HT-29 (cell line): ENCODE data around the gene IPO11. TPM values are rescaled to one million over a fixed set of nuclear protein-coding genes. Genes with fewer than 3 reads are reported as not detected.
A peak's percentile ranks its signal among the peaks of the same experiment; 100 is the strongest.
"Not testable (repeated sequence)": the region's sequence is repeated elsewhere in the genome, so short reads cannot be mapped to it uniquely, and the experiment has no call there.

Source experiments
- DNase-seq: peaks from one replicate; pipeline ENCODE4 v3.0.0-alpha.2; 2015; ENCODE audit warnings: low spot score
- total RNA-seq: library from RNA; depleted of rRNA; stranded (reverse); fragments of >200 nt; shearing (Covaris generic); gene quantifications from 2 replicates; pipeline ENCODE4 v1.2.3, GENCODE V29; 2014

The IPO11 gene
- total RNA-seq, 1 experiment from 2014 or later = 16.7 TPM

DNA sequence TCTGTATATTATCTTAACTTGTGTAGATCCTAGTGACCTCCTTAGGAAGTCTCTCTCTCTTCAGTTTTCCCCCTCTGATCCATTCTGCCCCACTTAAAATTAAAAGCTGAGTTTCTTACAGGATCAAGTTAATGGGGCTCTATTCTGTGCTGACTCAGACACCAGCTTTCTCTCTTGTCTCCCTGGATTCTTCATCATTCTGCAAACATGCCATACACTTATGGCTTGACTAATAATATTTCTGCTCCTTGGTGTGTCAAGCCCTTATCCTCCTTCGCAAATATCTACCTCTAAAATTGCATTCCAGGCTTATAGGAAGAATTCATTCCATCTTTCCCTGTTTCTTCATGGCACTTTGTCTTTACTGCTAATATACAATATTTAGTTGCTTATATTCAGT lies 184.1 kb downstream of the IPO11 start:
- DNase-seq = no peak

DNA sequence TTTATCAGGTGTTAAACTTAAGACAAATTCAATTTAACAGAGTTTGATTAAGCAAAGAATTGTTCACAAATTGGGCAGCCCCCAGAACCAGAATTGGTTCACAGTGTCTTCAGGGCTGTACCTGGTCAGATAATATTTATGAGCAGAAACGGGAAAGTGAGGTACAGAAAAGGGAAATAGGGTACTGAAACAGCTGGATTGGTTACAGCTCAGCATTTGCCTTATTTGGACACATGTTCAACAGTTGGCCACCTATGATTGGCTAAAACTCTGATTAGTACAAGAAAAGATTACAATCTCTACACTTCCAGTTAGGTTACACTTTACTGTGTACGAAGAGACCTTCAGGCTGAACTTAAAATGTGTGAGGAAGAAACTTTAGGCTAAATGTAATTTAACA lies 184.8 kb downstream of the IPO11 start:
- DNase-seq = no peak

DNA sequence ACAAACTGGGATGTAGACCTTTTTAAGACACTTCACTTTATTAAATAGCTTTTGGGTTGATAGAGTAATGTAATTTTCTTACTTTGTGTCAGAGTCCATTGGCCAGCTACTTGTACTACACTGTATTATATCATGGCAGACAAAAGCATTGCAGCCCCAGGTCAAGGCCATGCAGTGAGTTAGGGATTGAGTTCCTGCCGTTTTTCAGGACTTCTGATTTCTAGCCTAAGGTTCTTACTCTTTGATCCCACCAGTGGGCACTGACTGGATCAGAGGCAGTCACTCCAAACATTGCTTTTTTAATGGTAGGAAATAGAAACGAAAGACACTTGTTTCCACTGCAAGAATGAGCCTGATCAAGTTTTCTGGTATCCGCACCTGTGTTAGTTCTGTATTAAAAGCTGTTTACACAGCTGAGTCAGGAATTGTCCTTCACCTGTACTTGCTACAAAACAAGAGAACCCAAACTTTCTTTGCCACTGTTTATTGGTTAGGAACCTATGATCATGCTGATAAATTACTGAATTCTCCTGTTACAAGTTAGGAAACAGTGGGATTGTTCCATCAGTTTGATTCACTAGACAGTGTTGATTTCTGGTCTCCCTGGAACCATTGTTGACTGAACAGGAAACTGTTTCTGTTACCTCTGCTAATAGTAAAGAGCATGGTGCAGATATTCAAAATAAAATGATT lies 188.1 kb downstream of the IPO11 start:
- DNase-seq = peak; percentile 18

DNA sequence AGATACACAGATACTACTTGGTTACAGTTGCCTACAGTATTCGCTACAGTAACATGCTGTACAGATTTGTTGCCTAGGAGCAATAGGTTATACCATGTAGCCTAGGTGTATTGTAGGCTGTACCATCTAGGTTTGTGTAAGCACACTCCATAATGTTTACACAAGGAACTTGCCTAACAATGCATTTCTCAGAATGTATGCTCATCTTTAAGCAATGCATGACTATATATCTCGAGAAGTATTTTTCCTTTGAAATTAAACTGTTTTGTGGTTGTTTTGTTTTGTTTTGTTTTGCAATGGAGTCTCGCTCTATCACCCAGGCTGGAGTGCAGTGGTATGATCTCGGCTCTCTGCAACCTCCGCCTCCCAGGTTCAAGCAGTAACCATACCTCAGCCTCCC lies 191.4 kb downstream of the IPO11 start:
- DNase-seq = no peak

DNA sequence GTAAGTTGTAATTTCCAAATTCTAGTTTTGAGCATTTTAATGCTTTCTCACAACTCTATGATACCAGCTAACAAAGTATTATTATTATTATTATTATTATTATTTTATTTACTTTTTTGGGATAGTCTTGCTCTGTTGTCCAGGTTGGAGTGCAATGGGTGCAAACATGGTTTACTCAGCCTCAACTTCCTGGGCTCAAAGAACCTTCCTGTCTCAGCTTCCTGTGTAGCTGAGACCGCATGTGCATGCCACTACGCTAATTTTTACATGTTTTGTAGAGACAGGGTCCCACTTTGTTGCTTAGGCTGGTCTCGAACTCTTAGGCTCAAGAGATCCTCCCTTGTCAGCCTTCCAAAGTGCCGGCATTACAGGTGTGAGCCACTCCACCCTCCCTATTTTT lies 193.1 kb downstream of the IPO11 start:
- no peak for DNase-seq

DNA sequence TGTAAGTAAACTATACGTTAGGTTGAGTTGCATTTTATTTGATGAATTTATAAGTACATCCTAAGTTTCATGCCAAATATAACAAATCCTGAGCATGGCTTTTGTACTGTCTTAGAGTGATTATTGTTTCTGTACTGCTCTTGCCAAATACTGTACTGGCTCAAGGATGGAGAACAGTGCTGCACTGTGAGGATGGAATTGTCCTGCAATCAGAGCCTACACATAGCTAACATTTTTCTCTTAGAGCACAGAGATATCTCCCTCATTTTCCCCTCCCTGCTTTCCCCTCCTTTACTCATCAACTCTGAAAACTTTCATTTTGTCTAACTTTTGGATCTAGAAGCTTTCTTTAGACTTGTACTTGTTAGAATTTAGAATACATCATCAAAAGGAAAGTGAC lies 194.3 kb downstream of the IPO11 start:
- DNase-seq = no peak

DNA sequence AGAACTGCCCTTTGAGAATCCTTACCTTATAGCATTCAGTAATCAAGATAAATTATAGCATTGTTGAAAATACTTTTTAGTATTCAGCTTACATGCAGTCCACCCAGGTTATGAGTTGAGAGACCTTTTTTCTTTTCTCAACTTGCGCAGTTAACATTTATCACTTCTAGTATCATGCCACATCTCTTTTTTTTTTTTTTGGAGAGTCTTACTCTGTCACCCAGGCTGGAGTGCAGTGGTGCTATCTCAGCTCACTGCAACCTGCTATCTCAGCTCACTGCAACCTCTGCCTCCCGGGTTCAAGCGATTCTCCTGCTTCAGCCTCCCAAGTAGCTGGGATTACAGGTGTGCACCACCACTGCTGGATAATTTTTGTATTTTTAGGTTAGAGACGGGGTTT lies 195.1 kb downstream of the IPO11 start:
- DNase-seq = no peak

DNA sequence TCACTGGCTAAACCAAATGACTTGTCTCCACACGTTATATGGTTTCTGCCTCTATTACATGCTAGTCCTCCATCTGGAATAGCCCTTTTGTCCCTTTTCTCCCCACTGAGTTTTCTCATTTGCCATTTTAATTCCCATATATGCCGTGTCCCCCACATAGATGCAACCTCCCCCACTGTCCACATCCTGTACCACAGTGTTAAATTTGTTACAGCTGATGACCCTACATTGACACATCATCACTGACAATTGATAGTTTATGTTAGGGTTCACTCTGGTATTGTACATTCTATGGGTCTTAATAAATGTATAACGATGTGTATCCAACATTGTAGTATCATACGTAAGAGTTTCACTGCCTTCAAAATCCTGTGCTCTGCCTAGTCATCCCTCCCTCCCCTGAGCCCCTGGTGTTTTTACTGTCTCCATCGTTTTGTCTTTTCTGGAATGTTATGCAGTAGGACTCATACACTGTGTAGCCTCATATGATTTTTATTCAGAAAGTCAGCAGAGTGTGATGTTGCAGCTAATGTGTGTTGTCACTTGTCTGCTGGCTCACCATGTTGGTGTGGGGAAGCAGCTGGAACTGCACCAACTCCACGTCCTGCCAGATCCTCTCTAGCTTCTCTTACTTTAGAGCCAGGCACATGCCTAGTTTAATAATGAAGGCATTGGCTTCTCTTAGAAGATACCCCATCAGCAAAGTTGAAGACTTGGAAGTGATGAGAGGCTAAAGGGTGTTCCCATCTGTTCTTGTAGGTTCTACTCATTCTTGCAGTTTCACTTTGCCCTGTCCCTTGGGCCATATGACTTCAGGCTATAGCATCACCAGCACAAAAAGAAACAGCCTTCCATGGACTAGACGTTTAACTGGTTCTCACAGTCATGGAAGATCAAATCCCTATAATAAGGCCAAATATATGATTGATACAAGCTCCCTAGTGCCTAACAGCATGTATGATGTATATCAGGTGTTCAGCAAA lies 196.3 kb downstream of the IPO11 start:
- DNase-seq = no peak

DNA sequence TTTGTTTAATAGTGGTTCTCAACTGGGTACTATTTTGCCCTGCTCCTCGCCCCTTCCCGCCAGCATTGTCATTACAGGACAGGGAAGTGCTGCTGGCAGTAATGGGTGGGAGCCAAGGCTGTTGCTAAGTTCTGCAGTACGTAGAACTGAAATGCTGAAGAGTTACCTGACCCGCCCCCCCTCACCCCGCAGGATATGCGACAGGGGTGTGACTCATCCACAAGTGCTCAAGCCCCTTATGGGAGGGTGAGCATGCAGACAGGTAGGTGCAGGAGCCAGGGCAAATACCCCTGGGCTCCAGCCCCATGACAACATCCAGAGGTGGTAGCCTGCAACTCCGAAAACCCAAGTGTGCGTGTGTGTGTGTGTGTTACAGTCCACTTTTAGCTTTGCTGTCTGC lies 201.8 kb downstream of the IPO11 start:
- no peak for DNase-seq

DNA sequence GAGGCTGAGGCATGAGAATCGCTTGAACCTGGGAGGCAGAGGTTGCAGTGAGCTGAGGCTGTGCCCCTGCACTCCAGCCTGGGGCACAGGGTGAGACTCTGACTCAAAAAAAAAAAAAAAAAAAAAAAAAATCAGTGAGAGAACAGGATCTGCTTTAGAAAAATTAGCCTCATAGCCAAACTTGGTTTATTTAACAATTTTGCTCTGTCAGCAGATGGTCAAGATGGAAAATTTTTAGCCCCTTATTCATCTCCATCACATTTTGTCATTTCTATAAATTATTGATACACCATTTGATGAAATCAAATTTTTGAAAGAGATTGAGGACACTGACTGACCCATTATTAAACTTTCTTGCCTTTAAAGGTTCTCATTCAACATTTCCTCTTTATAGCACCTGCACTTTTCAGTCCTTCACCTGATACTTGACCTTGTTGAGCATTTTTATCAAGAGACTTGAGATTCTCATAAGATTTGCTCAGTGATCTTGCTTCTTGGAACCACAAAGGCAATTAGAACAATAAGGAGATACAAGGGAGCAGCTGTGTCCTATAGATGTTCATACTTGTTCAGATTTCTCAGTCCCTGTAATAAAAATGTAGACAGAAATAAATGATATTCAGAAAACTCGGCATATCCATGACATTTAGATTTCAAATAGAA lies 204.2 kb downstream of the IPO11 start:
- DNase-seq = no peak

DNA sequence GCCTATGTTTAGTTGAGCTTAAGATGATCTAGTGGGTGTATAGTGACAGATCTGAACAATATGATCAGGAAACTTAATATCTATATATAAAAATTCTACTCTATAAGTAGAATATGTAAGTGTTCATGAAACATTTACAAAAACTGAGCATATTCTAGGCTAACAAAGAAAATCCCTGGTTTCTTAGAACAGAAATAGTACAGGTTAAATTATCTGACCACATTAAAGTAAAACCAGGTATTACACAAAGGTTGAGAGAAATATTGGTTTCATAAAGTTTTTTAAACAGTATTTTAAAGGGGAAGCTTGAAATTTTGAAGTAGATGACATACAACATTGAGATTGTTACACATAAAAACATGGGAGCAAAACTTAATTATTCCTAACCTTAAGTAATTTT lies 205.4 kb downstream of the IPO11 start:
- DNase-seq = no peak

DNA sequence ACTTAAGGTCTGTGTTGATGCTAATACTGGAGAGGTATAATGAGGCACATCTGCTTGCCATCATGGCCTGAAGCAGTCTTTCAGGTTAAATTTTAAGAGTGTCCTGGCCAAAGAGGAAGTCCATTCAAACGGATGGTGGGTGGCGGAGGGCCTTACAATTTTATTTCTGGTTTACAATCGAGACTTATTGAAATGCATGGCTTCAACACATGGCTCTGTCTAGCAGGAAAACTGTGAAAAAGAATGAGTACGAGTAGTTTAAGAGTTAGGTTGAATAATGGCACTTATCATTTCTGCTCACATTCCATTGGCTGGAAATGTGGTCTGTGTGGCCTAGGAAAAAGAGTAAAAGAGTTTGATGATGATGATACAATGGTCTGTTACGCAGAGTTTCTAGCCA lies 208.2 kb downstream of the IPO11 start:
- no peak for DNase-seq

DNA sequence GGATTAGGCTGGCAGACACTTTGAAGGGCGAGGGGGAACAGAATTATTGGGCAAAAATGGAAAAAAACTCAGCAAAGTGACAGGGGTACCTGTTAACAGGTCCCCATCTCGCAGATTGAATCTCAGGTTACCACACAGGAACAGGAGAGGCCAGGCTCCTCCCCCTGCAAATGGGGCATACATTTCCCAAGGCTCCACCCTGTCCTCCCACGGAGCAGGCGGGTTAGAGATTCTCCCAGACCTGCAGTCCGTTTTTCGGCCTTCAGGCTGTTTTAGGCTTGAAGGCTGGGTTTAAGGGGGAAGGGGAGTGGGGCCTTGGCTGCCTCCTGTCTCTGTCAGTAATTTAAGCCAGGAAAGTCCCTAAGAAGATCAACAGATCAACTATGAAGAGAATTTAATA lies 208.7 kb downstream of the IPO11 start:
- DNase-seq = no peak

DNA sequence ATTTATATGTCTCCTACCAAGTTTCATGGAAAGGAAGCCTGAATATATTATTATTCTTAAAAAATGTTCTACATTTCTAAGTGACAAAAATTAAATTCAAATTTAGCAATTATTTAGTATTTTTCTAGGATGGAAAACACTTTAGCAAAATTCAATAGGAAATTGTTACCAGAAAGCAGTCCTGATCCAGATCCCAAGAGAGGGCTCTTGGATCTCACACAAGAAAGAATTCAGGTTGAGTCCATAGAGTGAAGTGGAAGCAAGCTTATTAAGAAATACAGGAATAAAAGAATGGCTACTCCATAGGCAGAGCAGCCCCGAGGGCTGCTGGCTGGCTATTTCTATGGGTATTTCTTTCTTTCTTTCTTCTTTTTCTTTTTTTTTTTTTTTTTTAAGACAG lies 210.7 kb downstream of the IPO11 start:
- DNase-seq = no peak

DNA sequence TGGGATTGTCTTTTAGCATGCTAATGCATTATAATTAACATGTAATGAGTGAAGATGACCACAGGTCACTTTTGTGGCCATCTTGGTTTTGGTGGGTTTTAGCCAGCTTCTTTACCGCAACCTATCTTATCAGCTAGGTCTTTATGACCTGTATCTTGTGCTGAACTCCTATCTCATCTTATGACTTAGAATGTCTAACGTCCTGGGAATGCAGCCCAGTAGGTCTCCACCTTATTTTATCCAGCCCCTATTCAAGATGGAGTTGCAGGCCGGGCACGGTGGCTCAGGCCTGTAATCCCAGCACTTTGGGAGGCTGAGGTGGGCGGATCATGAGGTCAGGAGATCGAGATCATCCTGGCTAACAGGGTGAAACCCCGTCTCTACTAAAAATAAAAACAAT lies 211.9 kb downstream of the IPO11 start:
- not testable (repeated sequence) for DNase-seq

DNA sequence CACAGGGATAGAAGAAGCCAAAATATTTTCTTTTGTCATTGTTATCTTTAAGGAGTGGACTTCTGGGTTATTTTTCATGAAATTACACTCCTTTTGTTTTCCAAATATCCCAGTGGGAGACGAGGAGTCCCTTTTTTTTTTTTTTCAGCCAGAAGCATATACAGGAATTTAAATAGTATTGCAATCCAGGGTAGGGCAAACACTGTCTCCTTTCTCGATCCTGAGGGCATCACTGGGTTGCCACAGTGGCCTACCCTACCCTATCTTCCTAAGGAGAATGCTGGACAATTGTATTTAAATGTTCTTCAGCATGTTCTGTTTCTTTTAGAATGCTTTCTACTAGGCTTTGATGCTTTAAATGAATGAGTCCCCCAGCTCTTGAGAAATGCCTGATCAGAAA lies 214.0 kb downstream of the IPO11 start:
- no peak for DNase-seq

DNA sequence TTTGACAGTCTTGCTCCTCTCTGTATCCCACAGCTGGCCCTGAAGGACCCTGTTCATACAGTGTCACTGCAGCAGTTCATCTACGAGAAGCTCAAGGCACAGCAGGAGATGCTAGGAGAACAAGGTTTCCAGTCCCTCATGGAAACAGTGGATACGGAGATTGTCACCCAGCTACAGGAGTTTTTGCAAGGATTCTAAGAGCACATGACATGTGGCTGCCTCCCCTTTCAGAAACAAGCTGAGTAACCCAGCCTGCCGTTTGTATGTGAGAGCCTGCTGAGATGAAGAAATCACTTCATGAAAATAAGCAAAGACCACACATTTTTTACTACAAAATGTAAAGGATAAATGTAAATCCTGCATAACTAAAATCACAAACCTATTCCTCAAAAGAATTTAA lies 214.6 kb downstream of the IPO11 start:
- no peak for DNase-seq

DNA sequence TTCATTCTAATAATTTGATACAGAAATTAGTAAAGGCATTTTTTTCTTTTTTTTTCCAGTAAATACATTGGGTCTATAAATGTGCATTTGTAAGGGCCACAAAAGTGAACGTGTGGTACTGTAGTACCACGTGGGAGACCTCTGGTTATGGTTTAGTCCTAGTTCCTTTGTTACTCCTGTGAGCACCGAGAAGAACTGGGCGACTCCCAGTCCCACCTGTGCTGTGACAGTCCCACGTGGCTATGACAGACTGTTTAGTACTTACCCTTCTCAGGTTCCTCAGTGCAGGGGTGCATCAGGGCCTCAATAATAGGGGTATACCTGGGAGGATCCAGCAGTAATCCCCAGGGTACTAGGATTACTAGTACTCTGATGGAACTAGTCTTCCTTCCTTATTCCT lies 215.3 kb downstream of the IPO11 start:
- no peak for DNase-seq

DNA sequence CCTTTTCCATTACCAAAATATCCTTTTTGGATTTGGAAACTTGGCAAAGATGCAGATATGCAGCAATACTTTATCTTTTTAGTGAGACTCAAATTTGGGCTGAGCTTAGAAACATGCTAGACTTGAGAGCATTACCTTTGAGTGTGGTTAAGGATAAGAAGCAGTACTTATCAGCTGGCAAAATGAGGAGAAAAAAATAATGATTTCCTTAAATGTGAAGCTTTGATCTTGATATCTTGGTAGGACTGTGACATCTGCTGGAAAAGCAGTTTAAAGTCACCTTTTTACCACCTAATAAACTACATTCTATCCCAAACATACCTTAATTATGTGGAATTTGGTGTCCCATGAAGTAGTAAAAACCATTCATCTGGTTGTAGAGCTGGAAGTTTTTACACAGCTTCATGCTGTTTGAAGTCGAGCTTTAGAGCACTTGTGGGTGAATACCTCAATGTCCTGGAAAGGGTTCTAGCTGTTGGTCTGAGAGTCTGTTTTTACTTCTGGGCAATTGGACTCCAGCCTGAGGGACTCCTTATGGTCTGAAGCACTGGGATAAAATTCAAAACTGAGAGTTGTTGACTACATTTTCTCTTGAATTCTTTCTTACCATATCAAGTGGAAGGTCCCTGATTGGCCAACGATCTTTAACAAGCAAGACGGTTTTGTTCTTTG lies 219.5 kb downstream of the IPO11 start:
- DNase-seq = no peak

DNA sequence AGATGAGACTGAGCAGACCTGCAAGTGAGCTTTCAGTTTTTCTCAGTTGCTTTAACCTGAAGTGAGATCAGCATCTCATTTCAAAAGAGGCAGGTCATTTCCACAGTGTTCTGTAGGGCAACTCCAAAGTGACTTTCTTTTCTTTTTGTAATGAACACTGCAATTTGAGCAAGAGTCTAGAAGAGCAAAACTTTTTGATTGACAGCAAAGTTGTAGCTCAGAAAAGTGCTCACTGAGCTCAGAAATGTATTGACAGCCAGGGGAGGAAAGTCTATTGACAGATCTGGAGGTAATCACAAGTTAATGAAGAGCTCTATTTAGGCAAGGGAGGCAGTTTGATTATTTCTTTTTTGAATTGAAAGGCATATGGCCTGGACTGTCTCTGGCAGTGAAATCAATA lies 220.7 kb downstream of the IPO11 start:
- DNase-seq = no peak

DNA sequence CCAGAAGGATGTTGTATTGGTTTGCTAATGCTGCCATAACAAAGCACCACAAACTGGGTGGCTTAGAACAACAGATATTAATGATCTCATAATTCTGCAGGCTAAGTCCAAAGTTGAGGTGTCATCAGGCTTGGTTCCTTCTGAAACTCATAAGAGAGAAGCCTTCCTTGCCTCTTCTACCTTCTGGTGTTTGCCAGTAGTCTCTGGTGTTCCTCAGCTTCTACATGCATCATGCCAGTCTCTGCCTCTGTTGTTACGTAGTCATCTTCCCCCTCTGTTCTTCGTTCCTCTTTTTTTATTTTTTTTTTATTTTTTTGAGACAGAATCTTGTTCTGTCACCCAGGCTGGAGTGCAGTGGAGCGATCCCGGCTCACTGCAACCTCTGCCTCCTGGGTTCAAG lies 227.9 kb downstream of the IPO11 start:
- DNase-seq = no peak

DNA sequence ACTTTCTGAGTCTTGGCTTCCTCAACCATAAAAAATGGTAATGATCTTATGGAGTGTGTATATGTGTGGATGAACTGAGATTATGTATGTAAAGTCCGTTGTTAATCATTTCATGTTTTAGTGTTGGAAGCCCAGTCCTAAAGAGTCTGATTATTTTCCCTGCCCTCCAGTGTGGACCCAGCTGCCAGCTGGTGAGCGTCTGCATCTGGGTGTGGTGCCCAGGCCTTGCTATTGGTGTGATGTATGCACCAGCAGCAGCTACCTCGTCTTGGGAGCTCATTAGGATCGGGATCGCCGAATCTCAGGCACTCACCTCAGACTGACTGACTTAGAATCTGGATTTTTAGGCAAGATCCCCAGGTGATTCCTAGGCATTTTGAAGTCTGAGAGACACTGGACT lies 229.9 kb downstream of the IPO11 start:
- no peak for DNase-seq
